H9 (cell line): Measurements from ENCODE around the gene TARP.

Source experiments
- DNase-seq: peaks from one replicate; pipeline ENCODE4 v3.0.0-alpha.2; 2017
- H2AFZ ChIP-seq: one replicate; pipeline ENCODE4 v1.6.1; 2013; ENCODE audit warnings: mild to moderate bottlenecking, low read length, control low read depth, moderate library complexity
- H2AK5ac ChIP-seq: 2 replicates; pipeline ENCODE4 v1.6.1; 2013; ENCODE audit warnings: low read length, control low read depth, mixed read lengths; ENCODE audit not compliant: insufficient read length
- H2BK120ac ChIP-seq: one replicate; pipeline ENCODE4 v1.6.1; 2013; ENCODE audit warnings: low read depth, mild to moderate bottlenecking, low read length, control low read depth, inconsistent platforms; ENCODE audit not compliant: poor library complexity, severe bottlenecking
- H2BK12ac ChIP-seq: 2 replicates; pipeline ENCODE4 v1.6.1; 2013; ENCODE audit warnings: low read length, control low read depth, mixed read lengths, low read depth; ENCODE audit not compliant: insufficient read length
- H2BK15ac ChIP-seq: 2 replicates; pipeline ENCODE4 v1.6.1; 2013; ENCODE audit warnings: low read depth, low read length, control low read depth
- H2BK20ac ChIP-seq: one replicate; pipeline ENCODE4 v1.6.1; 2013; ENCODE audit warnings: low read depth, mild to moderate bottlenecking, low read length, control low read depth, inconsistent platforms; ENCODE audit not compliant: poor library complexity, severe bottlenecking
- H2BK5ac ChIP-seq: 2 replicates; pipeline ENCODE4 v1.6.1; 2013; ENCODE audit warnings: low read length, control low read depth, mixed read lengths; ENCODE audit not compliant: insufficient read length
- H3K14ac ChIP-seq: 2 replicates; pipeline ENCODE4 v1.6.1; 2013; ENCODE audit warnings: low read length, control low read depth; ENCODE audit not compliant: insufficient read depth
- H3K18ac ChIP-seq: 2 replicates; pipeline ENCODE4 v1.6.1; 2013; ENCODE audit warnings: low read depth, mild to moderate bottlenecking, mixed read lengths, low read length, control low read depth; ENCODE audit not compliant: insufficient read length
- H3K23ac ChIP-seq: 2 replicates; pipeline ENCODE4 v1.6.1; 2013; ENCODE audit warnings: low read length, control low read depth, mixed read lengths, low read depth; ENCODE audit not compliant: insufficient read length
- H3K23me2 ChIP-seq: 2 replicates; pipeline ENCODE4 v1.6.1; 2013; ENCODE audit warnings: low read depth, mild to moderate bottlenecking, mixed read lengths, low read length, control low read depth; ENCODE audit not compliant: insufficient read length, poor library complexity, severe bottlenecking
- H3K27ac ChIP-seq: 2 replicates; pipeline ENCODE4 v1.5.1; 2013; ENCODE audit warnings: low read length, control low read depth, mixed read lengths, low read depth; ENCODE audit not compliant: insufficient read length
- H3K27me3 ChIP-seq: 2 replicates; pipeline ENCODE4 v1.6.1; 2013; ENCODE audit warnings: low read length, control low read depth, inconsistent platforms; ENCODE audit not compliant: insufficient read depth
- H3K4ac ChIP-seq: 2 replicates; pipeline ENCODE4 v1.6.1; 2013; ENCODE audit warnings: low read depth, mild to moderate bottlenecking, control low read depth, inconsistent platforms, low read length, moderate library complexity
- H3K4me1 ChIP-seq: 2 replicates; pipeline ENCODE4 v1.6.1; 2013; ENCODE audit warnings: low read length, control low read depth, inconsistent platforms; ENCODE audit not compliant: insufficient read depth
- H3K4me2 ChIP-seq: 2 replicates; pipeline ENCODE4 v1.6.1; 2013; ENCODE audit warnings: low read length, control low read depth, mixed read lengths; ENCODE audit not compliant: insufficient read length, insufficient read depth
- H3K56ac ChIP-seq: 2 replicates; pipeline ENCODE4 v1.6.1; 2013; ENCODE audit warnings: low read depth, mild to moderate bottlenecking, mixed read lengths, low read length, control low read depth; ENCODE audit not compliant: insufficient read length
- H3K79me1 ChIP-seq: 2 replicates; pipeline ENCODE4 v1.6.1; 2013; ENCODE audit warnings: low read depth, mild to moderate bottlenecking, moderate library complexity, low read length, control low read depth, inconsistent platforms; ENCODE audit not compliant: insufficient read depth, poor library complexity, severe bottlenecking
- H3K79me2 ChIP-seq: 2 replicates; pipeline ENCODE4 v1.6.1; 2013; ENCODE audit warnings: low read length, control low read depth, inconsistent platforms; ENCODE audit not compliant: insufficient read depth
- H3K9ac ChIP-seq: 2 replicates; pipeline ENCODE4 v1.6.1; 2013; ENCODE audit warnings: low read length, control low read depth, mixed read lengths; ENCODE audit not compliant: insufficient read length; ENCODE audit errors: extremely low read depth
- H3K9me3 ChIP-seq: one replicate; pipeline ENCODE4 v1.6.1; 2013; ENCODE audit warnings: low read depth, low read length, inconsistent platforms; ENCODE audit not compliant: control insufficient read depth
- H3T11ph ChIP-seq: one replicate; pipeline ENCODE4 v1.6.1; 2013; ENCODE audit warnings: mild to moderate bottlenecking, low read length, control low read depth, inconsistent platforms
- H4K20me1 ChIP-seq: one replicate; pipeline ENCODE4 v1.6.1; 2013; ENCODE audit not compliant: control insufficient read depth, insufficient read length, insufficient read depth
- H4K5ac ChIP-seq: 2 replicates; pipeline ENCODE4 v1.6.1; 2013; ENCODE audit warnings: low read depth, mild to moderate bottlenecking, mixed read lengths, low read length, control low read depth; ENCODE audit not compliant: insufficient read length
- H4K8ac ChIP-seq: replicated peaks from 2 replicates; pipeline ENCODE4 v1.6.1; 2013; ENCODE audit warnings: low read length, control low read depth, mixed read lengths, low read depth; ENCODE audit not compliant: insufficient read length
- H4K91ac ChIP-seq: 2 replicates; pipeline ENCODE4 v1.6.1; 2013; ENCODE audit warnings: low read depth, mild to moderate bottlenecking, moderate library complexity, mixed read lengths, low read length, control low read depth; ENCODE audit not compliant: insufficient read length
- H3K27ac Mint-ChIP-seq, 3 experiments: 2 replicates in 2 of 3; 3 replicates in 1 of 3; pipeline ENCODE4 v1.8.0; 2020 to 2021; ENCODE audit warnings: mixed read lengths in 3 of 3, mild to moderate bottlenecking in 1 of 3, moderate library complexity in 1 of 3
- H3K27me3 Mint-ChIP-seq: 2 replicates; pipeline ENCODE4 v1.8.0; 2021; ENCODE audit warnings: low read depth, mild to moderate bottlenecking, moderate library complexity, mixed read lengths
- H3K36me3 Mint-ChIP-seq, 3 experiments: 2 replicates in 2 of 3; 3 replicates in 1 of 3; pipeline ENCODE4 v1.8.0; 2020 to 2021; ENCODE audit warnings: low read depth in 3 of 3, mixed read lengths in 3 of 3; ENCODE audit not compliant: insufficient read depth in 1 of 3
- H3K4me1 Mint-ChIP-seq, 2 experiments: 2 replicates each; pipeline ENCODE4 v1.8.0; 2020; ENCODE audit warnings: mixed read lengths in 2 of 2
- H3K4me3 Mint-ChIP-seq, 2 experiments: 2 replicates in 1 of 2; 3 replicates in 1 of 2; pipeline ENCODE4 v1.8.0; 2020 to 2021; ENCODE audit warnings: mild to moderate bottlenecking in 2 of 2, mixed read lengths in 2 of 2, moderate library complexity in 1 of 2
- H3K9me3 Mint-ChIP-seq, 2 experiments: 2 replicates in 1 of 2; 3 replicates in 1 of 2; pipeline ENCODE4 v1.8.0; 2020; ENCODE audit warnings: mild to moderate bottlenecking in 2 of 2, mixed read lengths in 2 of 2, moderate library complexity in 1 of 2
- WGBS: extraction: QIAGEN DNeasy Blood & Tissue Kit; methylation state at CpG from one replicate; pipeline ENCODE4 v1.1.7; 2013; ENCODE audit warnings: missing lambda C conversion rate, low lambda C conversion rate, mixed read lengths; ENCODE audit not compliant: insufficient read length; ENCODE audit errors: extremely low coverage; 5-methylcytosine and 5-hydroxymethylcytosine counted together
- TF ChIP-seq, protein P1 (sequence below): fragments of 200-600 bp; sonication (generic); conservative IDR thresholded peaks from 3 replicates; pipeline ENCODE4 v1.8.0; 2021; ENCODE audit warnings: antibody characterized with exemption, mild to moderate bottlenecking

TARP gene

DNA sequence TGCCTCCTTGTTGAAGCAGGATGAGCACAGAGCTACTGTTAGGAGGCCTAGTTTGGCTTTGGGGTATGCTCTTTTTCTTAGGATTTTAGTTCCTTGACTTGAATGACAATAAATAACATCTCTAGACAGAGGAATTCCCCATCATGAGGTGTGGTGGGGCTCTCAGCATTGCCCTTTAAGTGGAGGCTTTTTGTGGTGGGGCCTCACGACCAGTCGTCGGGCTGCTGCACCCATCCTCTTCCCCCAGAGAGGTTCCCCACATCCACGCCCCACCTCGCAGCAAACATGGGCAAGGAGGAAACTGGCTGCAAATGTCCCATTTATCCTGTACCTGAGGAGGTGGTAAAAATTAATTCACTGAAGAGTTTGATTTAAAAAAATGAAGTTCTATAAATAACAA, 36.1 kb upstream of the TARP start:
- H3K27ac Mint-ChIP-seq, result no peak overlapping the region
- no peak overlapping the region for H3K4me2 ChIP-seq
- no peaks in the 10 kb centered on the region for H3K27me3 ChIP-seq
- H3T11ph ChIP-seq, result no peak overlapping the region
- H2AK5ac ChIP-seq, result no peak overlapping the region
- H3K36me3 Mint-ChIP-seq, result no peaks in the 10 kb centered on the region
- no peak overlapping the region for H3K9ac ChIP-seq
- H3K9me3 ChIP-seq, result no peaks in the 10 kb centered on the region
- no peak overlapping the region for H3K14ac ChIP-seq
- no peaks in the 10 kb centered on the region; a peak in 1 of 4 replicates for H3K4me1 Mint-ChIP-seq
- H2AFZ ChIP-seq, result no peak overlapping the region
- H3K4ac ChIP-seq, result no peak overlapping the region
- H3K23me2 ChIP-seq, result no peaks in the 10 kb centered on the region
- no peak overlapping the region for H4K5ac ChIP-seq
- no peaks in the 10 kb centered on the region for H3K79me2 ChIP-seq
- no peak overlapping the region for H3K18ac ChIP-seq
- H2BK5ac ChIP-seq, result no peak overlapping the region
- H3K4me3 Mint-ChIP-seq, result no peak overlapping the region
- H2BK20ac ChIP-seq, result no peak overlapping the region
- H4K8ac ChIP-seq, result no peak overlapping the region
- no peaks in the 10 kb centered on the region for H3K27me3 Mint-ChIP-seq
- H3K9me3 Mint-ChIP-seq, result no peaks in the 10 kb centered on the region
- no peak overlapping the region for H2BK12ac ChIP-seq
- no peak for DNase-seq
- H3K23ac ChIP-seq, result no peak overlapping the region
- H2BK120ac ChIP-seq, result no peak overlapping the region
- H3K4me1 ChIP-seq, result no peaks in the 10 kb centered on the region
- TF ChIP-seq, protein P1, sequence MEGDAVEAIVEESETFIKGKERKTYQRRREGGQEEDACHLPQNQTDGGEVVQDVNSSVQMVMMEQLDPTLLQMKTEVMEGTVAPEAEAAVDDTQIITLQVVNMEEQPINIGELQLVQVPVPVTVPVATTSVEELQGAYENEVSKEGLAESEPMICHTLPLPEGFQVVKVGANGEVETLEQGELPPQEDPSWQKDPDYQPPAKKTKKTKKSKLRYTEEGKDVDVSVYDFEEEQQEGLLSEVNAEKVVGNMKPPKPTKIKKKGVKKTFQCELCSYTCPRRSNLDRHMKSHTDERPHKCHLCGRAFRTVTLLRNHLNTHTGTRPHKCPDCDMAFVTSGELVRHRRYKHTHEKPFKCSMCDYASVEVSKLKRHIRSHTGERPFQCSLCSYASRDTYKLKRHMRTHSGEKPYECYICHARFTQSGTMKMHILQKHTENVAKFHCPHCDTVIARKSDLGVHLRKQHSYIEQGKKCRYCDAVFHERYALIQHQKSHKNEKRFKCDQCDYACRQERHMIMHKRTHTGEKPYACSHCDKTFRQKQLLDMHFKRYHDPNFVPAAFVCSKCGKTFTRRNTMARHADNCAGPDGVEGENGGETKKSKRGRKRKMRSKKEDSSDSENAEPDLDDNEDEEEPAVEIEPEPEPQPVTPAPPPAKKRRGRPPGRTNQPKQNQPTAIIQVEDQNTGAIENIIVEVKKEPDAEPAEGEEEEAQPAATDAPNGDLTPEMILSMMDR, result no peak
- no peak overlapping the region for H3K56ac ChIP-seq
- no peaks in the 10 kb centered on the region for H3K79me1 ChIP-seq
- no peak overlapping the region for H2BK15ac ChIP-seq
- no CpG with 5 or more reads among the region's 5 CpGs for WGBS
- no peak overlapping the region for H4K91ac ChIP-seq
- no peaks in the 10 kb centered on the region for H4K20me1 ChIP-seq
- H3K27ac ChIP-seq, result no peak overlapping the region
